Endodermal cell (in vitro differentiated cells): ENCODE results near the gene IRGQ. TPM values are rescaled to one million over a fixed set of nuclear protein-coding genes. Genes with fewer than 3 reads are reported as not detected.
A peak's percentile ranks its signal among the peaks of the same experiment; 100 is the strongest.

ENCODE experiments used
- DNase-seq: peaks from one replicate; pipeline ENCODE4 v3.0.0-alpha.2; 2017
- H3K27ac ChIP-seq: 2 replicates; pipeline ENCODE4 v1.5.1; 2013; ENCODE audit warnings: mild to moderate bottlenecking, low read depth, low read length, moderate library complexity
- H3K27me3 ChIP-seq: 2 replicates; pipeline ENCODE4 v1.6.1; 2013; ENCODE audit warnings: mild to moderate bottlenecking, low read length, moderate library complexity; ENCODE audit not compliant: insufficient read depth, control insufficient read depth, poor library complexity, severe bottlenecking
- H3K36me3 ChIP-seq: 2 replicates; pipeline ENCODE4 v1.7.0; 2013; ENCODE audit warnings: mild to moderate bottlenecking, low read length, moderate library complexity; ENCODE audit not compliant: control insufficient read depth, insufficient read depth
- H3K4me1 ChIP-seq: one replicate; pipeline ENCODE4 v1.7.0; 2013; ENCODE audit warnings: low read length; ENCODE audit not compliant: control insufficient read depth, insufficient read depth
- H3K4me3 ChIP-seq: 2 replicates; pipeline ENCODE4 v1.5.1; 2013; ENCODE audit warnings: mild to moderate bottlenecking, low read length, moderate library complexity
- H3K9ac ChIP-seq: 2 replicates; pipeline ENCODE4 v1.6.1; 2013; ENCODE audit warnings: mild to moderate bottlenecking, low read length, moderate library complexity; ENCODE audit not compliant: poor library complexity, severe bottlenecking; ENCODE audit errors: extremely low read depth
- H3K9me3 ChIP-seq: 2 replicates; pipeline ENCODE4 v1.6.1; 2013; ENCODE audit warnings: mild to moderate bottlenecking, low read length, moderate library complexity; ENCODE audit not compliant: control insufficient read depth
- H3K27ac Mint-ChIP-seq: 2 replicates; pipeline ENCODE4 v1.8.0; 2020; ENCODE audit warnings: mixed read lengths
- H3K27me3 Mint-ChIP-seq: 2 replicates; pipeline ENCODE4 v1.8.0; 2021; ENCODE audit warnings: mild to moderate bottlenecking, mixed read lengths; ENCODE audit not compliant: insufficient read depth
- H3K36me3 Mint-ChIP-seq: 2 replicates; pipeline ENCODE4 v1.8.0; 2020; ENCODE audit warnings: low read depth, mixed read lengths
- H3K4me1 Mint-ChIP-seq: 2 replicates; pipeline ENCODE4 v1.8.0; 2020; ENCODE audit warnings: mixed read lengths
- H3K4me3 Mint-ChIP-seq: 2 replicates; pipeline ENCODE4 v1.8.0; 2020; ENCODE audit warnings: mild to moderate bottlenecking, moderate library complexity, mixed read lengths
- H3K9me3 Mint-ChIP-seq: 2 replicates; pipeline ENCODE4 v1.8.0; 2020; ENCODE audit warnings: mild to moderate bottlenecking, mixed read lengths
- WGBS, 2 experiments: methylation state at CpG; one replicate each; pipeline versions ENCODE4 v1.1.5 to v1.1.7; 2013; ENCODE audit warnings: missing lambda C conversion rate in 2 of 2, mixed read lengths in 1 of 2; ENCODE audit not compliant: insufficient coverage in 1 of 2, insufficient read length in 1 of 2; 5-methylcytosine and 5-hydroxymethylcytosine counted together
- total RNA-seq, 2 donors: library from RNA; stranded (reverse); fragmentation: NEBNext Ultra II Directional in 1 of 2; extraction: Animal tissue kit (Norgen Biotek cat#: 25700) in 1 of 2; gene quantifications; 2 replicates in 1 of 2; 3 replicates in 1 of 2; pipeline ENCODE4 v1.2.1, GENCODE V29; 2021
- TF ChIP-seq, protein P1 (sequence below): fragments of 200-600 bp; sonication (generic); conservative IDR thresholded peaks from 2 replicates; pipeline ENCODE4 v1.5.0; 2021; ENCODE audit warnings: antibody characterized with exemption, mild to moderate bottlenecking

IRGQ gene
- total RNA-seq, 2 donors from 2014 or later, result 39.7 to 46.0 TPM

DNA sequence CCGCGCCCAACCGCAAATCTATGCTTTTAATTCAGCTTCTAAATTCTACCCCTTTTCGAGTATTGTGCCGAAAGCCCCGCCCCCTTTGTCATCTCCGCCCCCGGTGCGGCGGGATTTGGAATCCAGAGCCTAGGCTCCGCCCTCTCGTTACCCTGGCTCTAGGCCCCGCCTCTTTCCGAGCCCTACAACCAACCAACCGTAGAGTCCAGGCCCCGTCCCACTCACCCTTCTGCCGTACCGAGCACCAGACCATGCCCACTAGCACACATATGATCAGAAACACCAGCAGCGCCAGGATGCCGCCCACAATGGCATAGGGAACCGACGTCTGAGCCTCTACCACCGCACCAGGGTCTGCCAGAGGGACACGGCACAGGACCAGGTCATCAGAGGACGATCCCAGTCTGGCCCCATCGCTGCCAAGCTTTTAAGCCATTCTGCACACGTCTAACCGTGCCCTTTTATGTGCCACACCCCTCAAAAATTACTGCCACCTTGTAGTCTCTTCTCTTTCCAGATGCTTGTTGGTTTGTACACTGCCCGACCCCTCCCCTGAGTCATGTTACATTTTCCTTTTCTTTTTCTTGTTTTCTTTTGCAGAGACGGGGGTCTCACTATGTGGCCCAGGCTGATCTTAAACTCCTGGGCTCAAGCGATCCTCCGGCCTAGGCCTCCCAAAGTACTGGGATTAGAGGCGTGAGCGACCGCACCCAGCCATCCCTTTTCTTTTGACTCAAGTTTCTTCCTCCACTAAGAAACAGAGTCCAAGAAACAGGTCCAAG lies 28.1 kb upstream of the IRGQ start:
- no peaks in the 10 kb centered on the region for H3K27me3 ChIP-seq
- no peak overlapping the region for H3K27ac Mint-ChIP-seq
- 92 to 96% methylated on average over 23 to 35 of the region's 35 CpGs for WGBS, 2 experiments
- H3K4me3 ChIP-seq, result no peak overlapping the region
- no peaks in the 10 kb centered on the region for H3K4me1 ChIP-seq
- H3K4me1 Mint-ChIP-seq, result peaks cover 6% of the 10 kb centered on the region
- peaks cover 29% of the 10 kb centered on the region for H3K27me3 Mint-ChIP-seq
- H3K36me3 Mint-ChIP-seq, result peaks cover 13% of the 10 kb centered on the region
- no peak overlapping the region for H3K27ac ChIP-seq
- H3K36me3 ChIP-seq, result peaks cover 13% of the 10 kb centered on the region
- H3K4me3 Mint-ChIP-seq, result no peak overlapping the region
- peak; percentile 93 for DNase-seq
- no peaks in the 10 kb centered on the region for H3K9me3 ChIP-seq
- H3K9me3 Mint-ChIP-seq, result no peaks in the 10 kb centered on the region
- TF ChIP-seq, protein P1, sequence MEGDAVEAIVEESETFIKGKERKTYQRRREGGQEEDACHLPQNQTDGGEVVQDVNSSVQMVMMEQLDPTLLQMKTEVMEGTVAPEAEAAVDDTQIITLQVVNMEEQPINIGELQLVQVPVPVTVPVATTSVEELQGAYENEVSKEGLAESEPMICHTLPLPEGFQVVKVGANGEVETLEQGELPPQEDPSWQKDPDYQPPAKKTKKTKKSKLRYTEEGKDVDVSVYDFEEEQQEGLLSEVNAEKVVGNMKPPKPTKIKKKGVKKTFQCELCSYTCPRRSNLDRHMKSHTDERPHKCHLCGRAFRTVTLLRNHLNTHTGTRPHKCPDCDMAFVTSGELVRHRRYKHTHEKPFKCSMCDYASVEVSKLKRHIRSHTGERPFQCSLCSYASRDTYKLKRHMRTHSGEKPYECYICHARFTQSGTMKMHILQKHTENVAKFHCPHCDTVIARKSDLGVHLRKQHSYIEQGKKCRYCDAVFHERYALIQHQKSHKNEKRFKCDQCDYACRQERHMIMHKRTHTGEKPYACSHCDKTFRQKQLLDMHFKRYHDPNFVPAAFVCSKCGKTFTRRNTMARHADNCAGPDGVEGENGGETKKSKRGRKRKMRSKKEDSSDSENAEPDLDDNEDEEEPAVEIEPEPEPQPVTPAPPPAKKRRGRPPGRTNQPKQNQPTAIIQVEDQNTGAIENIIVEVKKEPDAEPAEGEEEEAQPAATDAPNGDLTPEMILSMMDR, result no peak
- no peak overlapping the region for H3K9ac ChIP-seq

DNA sequence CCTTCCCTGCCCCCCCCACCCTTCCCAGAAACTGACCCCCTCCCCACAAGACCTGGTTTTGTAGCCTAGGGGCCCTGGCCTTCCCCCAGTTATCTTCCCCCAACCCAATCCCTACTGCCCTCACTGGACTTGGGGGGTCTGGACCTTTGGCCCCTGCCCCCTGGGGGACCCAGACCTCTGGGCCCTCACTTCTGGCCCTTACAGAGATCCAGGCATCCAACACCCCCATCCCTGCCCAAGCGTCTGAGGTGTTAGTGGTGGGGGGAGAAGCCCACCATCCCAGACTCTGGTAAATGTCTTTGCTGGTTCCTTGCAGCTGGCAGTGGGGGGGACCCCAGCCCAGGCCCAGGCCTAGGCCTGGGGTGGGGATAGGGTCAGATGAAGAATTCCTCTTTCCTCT lies 27.0 kb upstream of the IRGQ start:
- Mint-ChIP-seq H3K4me3 (no peak overlapping the region), H3K27me3 (peaks cover 19% of the 10 kb centered on the region), H3K4me1 (peaks cover 6% of the 10 kb centered on the region), H3K27ac (no peak overlapping the region), H3K36me3 (peaks cover 13% of the 10 kb centered on the region), H3K9me3 (no peaks in the 10 kb centered on the region)
- Histone ChIP-seq H3K4me3 (no peak overlapping the region), H3K27me3 (no peaks in the 10 kb centered on the region), H3K27ac (no peak overlapping the region), H3K36me3 (peaks cover 13% of the 10 kb centered on the region), H3K9ac (no peak overlapping the region), H3K9me3 (no peaks in the 10 kb centered on the region), H3K4me1 (no peaks in the 10 kb centered on the region)
- WGBS, 2 experiments, result no CpG with 5 or more reads among the region's 1 CpG
- DNase-seq, result no peak
- TF ChIP-seq, protein P1, result no peak

DNA sequence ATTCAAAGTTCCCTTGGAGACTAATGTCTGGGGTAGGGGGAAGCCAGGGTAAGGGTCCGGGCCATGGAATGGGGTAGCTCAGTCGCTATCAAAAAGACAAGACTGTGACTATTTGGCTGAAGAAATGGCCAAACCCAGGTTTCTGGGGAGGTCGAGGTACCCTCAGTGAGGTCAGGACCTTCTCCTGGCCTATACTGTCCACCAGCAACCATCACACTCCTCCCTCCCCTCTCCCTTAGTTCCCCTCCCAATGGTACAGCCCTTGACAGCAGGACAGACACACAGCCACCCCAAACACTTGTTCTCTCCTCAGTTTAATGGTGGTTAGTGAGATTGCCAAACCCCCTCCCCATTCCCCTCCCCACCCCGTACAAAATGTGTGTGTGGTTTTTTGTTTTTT lies 26.1 kb upstream of the IRGQ start:
- no peak for DNase-seq
- Histone ChIP-seq H3K9me3 (no peaks in the 10 kb centered on the region), H3K9ac (no peak overlapping the region), H3K27ac (no peak overlapping the region), H3K4me1 (no peaks in the 10 kb centered on the region), H3K4me3 (no peak overlapping the region), H3K27me3 (no peaks in the 10 kb centered on the region), H3K36me3 (peaks cover 13% of the 10 kb centered on the region)
- Mint-ChIP-seq H3K4me1 (peaks cover 6% of the 10 kb centered on the region), H3K9me3 (no peaks in the 10 kb centered on the region), H3K27ac (no peak overlapping the region), H3K36me3 (peaks cover 13% of the 10 kb centered on the region), H3K27me3 (peaks cover 10% of the 10 kb centered on the region), H3K4me3 (no peak overlapping the region)
- 77 to 78% methylated on average over 3 of the region's 4 CpGs for WGBS, 2 experiments
- TF ChIP-seq, protein P1, result no peak
